A549 treated with AZD9567 at 1 μM for 4 hours (cell line): ENCODE measurements around the gene ZNF343. TPM values are rescaled to one million over a fixed set of nuclear protein-coding genes. Genes with fewer than 3 reads are reported as not detected.

ENCODE experiments used
- total RNA-seq: library from RNA; stranded (reverse); fragments of 200-300 nt; extraction: Qiagen RNA extraction; gene quantifications from 5 replicates; pipeline ENCODE4 v1.2.3, GENCODE V29; 2022; ENCODE audit not compliant: insufficient read depth

ZNF343 gene
- 11.0 to 14.2 TPM (median 13.4 TPM) in 5 replicates for total RNA-seq

DNA sequence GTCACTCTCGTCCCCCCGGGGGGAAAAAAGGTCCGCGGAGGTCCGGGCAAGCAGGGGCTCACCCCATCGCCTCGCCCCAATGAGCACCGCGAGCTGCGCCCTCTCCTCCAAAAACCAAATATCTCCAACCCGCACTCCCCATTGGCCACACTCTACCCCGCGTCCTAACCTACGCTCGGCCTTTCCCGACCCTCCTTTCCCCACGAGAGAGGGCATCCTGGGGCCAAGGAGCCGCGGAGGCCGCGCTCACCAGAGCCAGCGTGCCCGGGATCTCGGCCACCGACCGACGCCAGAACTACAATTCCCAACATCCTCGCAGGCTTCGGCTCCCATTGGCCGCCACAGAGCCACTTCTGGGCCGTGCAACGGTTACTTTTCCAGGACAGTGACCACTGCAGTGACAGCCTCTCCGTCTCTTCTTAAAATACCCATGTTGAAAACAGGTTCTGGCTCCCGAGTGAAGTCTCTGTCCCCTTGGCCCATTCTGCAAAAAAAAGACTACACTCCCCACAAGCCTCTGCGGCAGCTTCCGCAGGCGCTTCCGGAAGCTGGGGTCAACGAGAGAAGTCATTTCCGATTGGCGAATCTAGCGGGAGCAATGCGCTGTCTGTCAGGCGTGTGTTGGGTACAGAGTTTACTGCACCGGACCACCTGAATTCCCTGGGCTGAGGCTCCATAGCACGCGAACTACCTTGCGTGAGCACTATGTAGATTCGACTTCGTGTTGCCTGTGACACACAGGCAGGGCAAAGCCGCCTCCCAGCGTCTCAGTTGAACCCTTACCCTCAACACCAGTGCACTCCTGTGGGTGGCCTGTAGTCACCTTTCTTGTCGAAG is at the start of gene ZNF343:
ZNF343 (minus strand) TSS at position 285 of the 837 bp plus-strand sequence. CDS start 15,020 bp downstream, outside the sequence.

GRCh38 chr20:2536560-2536986 is 27.9 kb upstream of the ZNF343 start, which contains the start of gene TMC2:
Gene TMC2, plus strand, starts transcription at chr20:2536573. Its CDS starts 49 bp downstream, at chr20:2536622.

DNA sequence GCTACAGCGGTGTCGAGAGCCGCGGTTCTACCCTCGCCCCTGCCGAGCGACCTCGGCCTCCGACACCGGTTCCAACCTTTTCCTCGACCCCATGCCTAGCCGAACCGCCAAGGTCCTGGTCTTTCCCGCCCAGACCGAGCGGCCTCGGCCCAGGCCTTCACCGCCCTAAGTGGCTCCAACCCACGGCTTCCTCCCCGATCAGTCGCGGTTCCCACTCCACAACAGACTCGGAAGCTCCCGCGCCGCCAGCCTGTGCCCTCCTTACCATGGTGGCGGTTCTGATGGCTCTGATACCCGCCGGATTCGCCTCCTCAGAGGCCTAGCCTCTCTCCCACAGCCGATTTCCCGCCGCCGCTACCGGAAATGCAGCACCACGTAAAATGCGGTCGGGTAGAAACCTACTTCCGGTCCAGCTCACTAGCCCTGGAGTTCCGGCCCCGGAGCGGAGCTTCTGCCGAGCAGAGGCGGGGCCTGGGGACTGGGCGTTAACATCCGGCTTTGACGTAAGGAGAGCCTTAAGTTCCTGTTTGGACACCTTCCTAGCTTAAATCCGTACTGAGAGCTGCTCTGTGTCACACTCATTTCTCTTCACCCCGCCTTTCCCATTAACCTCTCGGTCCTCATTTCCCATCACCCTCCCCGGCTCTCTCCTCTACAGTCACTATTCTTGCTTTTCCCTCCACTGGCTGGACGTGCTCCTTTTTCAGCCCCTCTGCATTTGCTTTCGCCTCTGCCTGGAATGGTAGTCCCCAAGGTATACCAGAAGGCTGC is 38.1 kb downstream of the ZNF343 start, which contains the start of gene SNRPB:
SNRPB (minus strand) TSS at position 367 of the 771 bp plus-strand sequence; CDS start at position 268, 99 bp downstream.

Other genes with a start within 250 kb of the ZNF343 start
- 0.06 to 0.07 TPM in 2 of 5 replicates, not detected in the others for gene TGM3, start 212.9 kb downstream of the ZNF343 start, total RNA-seq
- gene TGM6, start 128.0 kb downstream of the ZNF343 start, total RNA-seq: not detected in 5 replicates
- 782 to 1,063 TPM (median 982 TPM) in 5 replicates for gene SNRPB, start 38.1 kb downstream of the ZNF343 start, total RNA-seq
- not detected in 5 replicates for gene TMC2, start 27.7 kb upstream of the ZNF343 start, total RNA-seq
- gene NOP56, start 143.7 kb upstream of the ZNF343 start, total RNA-seq: 638 to 714 TPM (median 679 TPM) in 5 replicates
- 131 to 161 TPM (median 133 TPM) in 5 replicates for gene IDH3B, start 155.3 kb upstream of the ZNF343 start, total RNA-seq
- 1.00 to 2.9 TPM (median 2.4 TPM) in 5 replicates for gene EBF4, start 183.9 kb upstream of the ZNF343 start, total RNA-seq